ENCODE measurements around the gene C2orf76.
"Not testable (repeated sequence)": the region's sequence is repeated elsewhere in the genome, so short reads cannot be mapped to it uniquely, and the experiment has no call there.

Gene C2orf76

DNA sequence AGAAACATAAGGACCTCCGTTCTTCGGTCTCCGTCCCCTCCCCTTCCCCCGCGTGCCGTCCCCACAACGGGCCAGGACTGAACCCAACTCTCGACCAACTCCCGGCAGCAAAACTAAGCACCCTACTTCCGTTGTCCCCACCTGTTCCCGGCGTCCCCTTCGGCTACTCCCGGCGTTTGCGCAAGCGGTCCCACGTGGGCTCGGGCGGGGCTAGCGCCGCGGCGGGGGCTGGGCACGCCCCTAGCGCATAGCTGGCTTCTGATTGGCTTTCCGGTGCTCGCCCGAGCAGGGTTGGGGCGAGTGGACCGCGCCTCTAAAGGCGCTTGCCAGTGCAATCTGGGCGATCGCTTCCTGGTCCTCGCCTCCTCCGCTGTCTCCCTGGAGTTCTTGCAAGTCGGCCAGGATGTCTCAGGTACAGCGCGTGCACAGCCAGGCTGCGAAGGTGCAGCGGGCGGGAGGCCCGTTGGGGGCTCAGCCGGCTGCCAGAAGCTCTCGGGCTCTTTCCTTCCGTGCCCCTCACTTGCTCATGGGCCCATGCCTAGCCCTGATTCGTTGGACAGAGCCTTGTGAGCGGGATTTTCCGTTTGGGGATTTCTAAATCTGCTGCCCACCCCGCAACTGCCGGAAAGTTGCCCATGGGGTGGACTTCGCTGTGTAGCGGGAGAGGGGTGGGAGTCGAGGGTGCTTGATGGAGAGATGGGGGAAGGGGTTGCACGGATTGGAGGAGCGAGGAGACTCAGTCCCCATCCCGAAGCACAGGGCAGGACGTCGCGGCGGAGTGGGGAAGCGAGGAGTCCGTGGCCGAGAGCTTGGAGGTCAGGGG, at the start of gene C2orf76, which contains the start of gene DBI:
TSS of gene C2orf76 (minus strand) at position 186 of the 823 bp plus-strand sequence. CDS start 26,875 bp downstream, outside the sequence.
TSS of gene DBI (plus strand) at position 329 of the 823 bp plus-strand sequence. CDS start at position 404, 75 bp downstream.
- DNase-seq (ENCODE audit: low spot score), result peak; percentile 96

DNA sequence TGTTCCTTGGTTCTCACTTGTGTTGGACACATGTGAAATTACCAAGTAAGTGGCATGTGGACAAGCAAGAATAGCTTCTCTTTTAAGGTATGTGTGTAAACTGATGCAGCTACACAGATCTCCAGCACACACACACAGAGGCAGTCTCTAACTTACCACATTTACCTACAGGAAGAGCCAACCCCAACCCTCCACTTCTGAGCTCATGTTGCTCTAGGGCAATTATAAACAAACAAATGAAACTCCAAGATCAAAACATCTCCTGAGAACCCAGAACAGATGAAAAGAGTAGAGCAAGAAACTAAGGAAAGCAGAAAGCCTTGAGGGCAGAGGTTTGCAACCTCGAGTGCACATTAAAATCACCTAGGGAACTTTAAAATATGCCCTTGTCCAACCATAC, 49.0 kb upstream of the C2orf76 start:
- DNase-seq (ENCODE audit: low spot score), result no peak

- no peak for DNase-seq (ENCODE audit: low spot score)
These were observed 48.3 kb upstream of the C2orf76 start for GRCh38 chr2:119414894-119415293.

DNA sequence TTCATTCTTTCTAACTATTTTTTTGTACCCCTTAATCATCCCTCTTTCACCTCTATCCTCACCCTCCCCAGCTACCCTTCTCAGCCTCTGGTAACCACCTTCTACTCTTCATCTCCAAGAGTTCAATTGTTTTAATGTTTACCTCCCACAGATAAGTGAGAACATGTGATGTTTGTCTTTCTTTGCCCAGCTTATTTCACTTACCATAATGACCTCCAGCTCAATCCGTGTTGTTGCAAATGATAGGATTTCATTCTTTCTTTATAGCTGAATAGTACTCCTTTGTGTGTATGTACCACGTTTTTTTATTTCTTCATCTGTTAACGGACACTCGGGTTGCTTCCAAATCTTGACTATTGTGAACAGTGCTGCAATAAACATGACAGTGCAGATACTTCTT, 42.9 kb upstream of the C2orf76 start:
- DNase-seq (ENCODE audit: low spot score), result no peak

DNA sequence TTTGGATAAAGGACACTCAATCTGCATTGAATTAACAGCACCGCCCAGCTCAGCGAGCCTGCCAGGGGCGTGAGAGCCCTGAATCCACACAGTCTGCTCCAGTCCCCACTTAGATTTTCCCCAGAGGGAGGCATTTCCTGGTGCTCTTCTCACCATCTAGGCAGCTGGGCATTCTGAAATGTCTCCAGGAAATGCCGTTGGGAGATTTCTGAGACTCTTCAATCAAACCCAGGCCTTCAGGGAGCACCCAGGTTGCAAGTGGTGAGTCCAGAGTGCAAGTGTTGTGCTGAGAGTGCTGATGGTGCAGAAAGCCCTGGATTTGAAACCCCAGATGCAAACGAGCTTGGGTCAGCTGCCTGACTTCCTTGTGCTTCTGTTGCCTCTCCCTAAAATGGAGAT, 41.6 kb upstream of the C2orf76 start:
- DNase-seq (ENCODE audit: low spot score), result no peak

DNA sequence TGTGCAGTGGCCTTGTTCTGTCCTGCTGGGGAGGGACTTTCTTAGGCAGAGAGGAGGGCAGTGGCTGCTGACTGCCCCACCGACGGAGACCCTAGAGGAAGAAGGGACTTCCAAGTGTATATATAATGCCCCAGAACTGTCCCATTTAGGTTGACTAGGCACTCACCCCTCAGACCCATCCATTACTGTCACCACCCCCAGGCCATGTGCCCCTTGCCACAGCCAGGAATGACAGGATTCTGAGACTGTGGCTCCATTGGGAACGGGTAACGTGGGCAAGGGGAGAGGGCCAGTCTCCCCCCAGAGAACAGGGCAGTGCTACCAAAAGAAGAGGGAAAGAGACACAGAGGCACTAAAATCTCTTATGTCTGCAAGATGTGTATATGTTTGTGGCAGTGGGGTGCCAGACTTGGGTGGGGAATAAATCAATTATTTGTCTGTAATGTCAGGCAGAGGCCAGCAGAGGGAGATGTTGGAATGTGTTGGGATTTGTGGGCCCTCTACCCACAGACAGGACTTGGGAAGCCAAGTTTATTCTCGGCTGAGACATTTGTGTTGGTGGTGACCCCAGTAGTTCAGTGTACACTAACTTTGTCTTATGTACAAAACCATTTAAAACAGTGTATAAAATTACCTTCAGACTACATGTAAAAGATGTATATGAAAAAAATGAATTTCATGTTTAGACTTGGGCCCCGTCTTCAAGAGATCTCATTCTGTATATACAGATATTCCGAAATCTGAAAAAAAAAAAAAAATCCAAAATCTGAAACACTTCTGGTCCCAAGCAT, 41.0 kb upstream of the C2orf76 start:
- peak; percentile 67 for DNase-seq (ENCODE audit: low spot score)

DNA sequence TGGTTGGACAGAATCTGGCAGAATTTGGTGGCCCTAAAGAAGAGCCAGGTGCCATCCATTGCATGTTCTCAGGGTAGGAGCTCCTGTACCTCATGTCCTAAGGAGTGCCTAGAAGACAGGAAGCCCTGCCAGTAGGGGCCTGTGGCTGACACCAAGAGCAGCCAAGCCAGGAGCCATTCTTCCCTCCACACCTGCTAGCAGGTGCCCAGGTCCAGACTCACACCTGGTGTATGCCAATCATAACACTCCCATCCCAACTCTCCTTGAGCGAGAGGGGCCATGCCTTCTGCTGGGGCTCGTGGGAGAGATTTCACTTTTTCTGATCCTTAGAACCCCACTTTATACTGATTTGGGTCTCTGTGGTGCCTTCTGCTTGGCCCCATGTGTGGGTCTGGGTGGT, 38.5 kb upstream of the C2orf76 start:
- DNase-seq (ENCODE audit: low spot score), result no peak

DNA sequence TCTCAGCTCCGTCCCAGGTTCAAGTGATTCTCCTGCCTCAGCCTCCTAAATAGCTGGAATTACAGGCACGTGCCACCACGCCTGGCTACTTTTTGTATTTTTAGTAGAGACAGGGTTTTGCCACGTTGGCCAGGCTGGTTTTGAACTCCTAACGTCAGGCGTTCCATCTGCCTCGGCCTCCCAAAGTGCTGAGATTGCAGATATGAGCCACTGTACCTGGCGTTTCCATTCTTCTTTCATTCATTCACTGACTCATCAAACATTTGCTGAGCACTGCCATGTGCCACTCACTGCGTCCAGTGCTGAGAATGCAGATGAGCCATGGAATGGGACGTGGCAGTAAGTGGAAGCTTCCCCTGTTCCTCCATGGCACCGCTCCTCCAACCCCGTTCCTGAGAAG, 37.0 kb upstream of the C2orf76 start:
- DNase-seq (ENCODE audit: low spot score), result not testable (repeated sequence)

DNA sequence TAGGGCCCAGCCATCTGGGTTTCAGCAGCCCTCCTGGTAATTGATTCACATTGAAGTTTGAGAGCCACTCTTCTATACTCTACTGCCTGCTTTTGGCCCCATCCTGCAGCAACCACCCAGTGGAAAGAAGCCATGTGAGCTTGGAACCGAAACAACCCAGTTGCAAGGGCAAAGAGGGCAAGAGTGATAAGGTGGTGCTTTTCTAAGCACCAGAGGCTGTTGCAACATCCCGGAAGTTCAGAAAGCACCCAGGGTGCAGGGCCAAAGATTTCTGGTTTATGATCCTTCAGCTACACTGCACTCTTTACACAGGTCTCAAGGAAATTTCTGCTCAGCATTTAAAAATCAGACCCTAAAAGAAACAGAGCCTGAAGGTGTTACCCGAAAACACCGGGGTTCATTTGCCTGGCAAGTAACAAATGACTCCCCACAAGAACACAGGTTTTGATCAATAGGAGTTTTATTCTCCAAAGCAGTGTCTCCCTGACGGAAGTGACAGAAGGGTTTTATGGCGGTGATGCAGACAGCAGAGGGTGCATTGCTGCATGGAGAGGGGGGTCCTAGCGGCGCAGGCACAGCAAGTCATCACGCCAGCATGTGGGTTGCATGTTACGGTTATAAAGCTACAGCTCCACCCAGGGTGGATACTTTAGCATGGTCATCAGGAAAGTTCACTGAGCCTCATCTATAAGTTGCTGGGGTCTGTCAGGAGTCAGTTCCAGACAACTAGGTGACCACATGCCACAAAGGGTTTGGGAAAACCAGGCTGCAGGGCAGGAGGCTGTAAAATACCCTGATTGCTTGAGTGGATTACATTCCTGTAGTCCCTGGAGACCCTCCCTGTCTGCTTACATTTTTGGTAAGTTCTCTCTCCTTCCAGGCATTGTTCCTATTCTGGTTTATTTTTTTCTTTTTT, 36.3 kb upstream of the C2orf76 start:
- DNase-seq (ENCODE audit: low spot score), result no peak

- no peak for DNase-seq (ENCODE audit: low spot score)
These were observed 35.5 kb upstream of the C2orf76 start for GRCh38 chr2:119402106-119402505.

DNA sequence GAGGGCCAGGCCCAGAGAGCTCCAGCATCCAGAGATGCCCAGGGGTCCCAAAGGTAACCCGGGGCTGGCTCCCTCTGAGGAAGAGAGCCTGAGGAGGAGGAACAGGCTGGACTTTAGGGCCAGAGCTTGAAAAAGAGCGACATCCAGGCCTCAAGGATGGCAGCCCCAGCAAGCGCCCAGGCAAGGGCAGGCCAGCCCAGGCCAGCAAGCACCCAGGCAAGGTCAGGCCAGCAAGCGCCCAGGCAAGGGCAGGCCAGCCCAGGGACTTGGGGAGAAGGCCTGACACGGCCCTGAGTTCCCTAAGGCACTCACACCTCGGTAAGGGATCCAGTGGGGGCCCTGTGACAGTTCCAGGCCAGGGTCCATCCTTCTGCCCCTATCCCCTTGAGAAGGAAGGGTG, 30.6 kb upstream of the C2orf76 start:
- no peak for DNase-seq (ENCODE audit: low spot score)

GRCh38 chr2:119393971-119394748, 27.5 kb upstream of the C2orf76 start:
- no peak for DNase-seq (ENCODE audit: low spot score)

DNA sequence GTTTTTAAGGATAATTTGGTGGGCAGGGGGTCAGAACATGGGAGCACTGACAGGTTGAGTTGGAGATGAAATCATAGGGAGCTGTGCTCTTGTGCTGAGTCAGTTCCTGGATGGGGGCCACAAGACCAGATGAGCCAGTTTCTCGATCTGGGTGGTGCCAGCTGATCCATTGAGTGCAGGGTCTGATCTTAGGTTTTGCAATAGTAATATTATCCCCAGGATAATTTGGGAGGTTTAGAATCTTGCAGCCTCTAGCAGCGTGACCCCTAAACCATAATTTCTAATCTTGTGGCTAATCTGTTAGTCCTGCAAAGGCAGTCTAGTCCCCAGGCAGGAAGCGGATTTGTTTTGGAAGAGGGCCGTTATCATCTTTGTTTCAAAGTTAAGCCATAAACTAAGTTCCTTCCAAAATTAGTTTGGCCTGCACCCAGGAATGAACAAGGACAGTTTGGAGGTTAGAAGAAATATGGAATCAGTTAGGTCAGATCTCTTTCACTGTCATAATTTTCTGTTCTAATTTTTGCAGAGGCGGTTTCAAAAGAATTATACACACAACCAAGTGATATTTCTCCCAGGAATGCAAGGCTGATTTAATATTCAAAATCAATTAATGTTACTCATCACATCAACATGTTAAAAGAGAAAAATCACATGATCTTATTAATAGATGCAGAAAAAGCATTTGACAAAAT, 23.1 kb upstream of the C2orf76 start:
- DNase-seq (ENCODE audit: low spot score), result no peak

- no peak for DNase-seq (ENCODE audit: low spot score)
These were observed 20.9 kb upstream of the C2orf76 start for GRCh38 chr2:119387381-119388129.

DNA sequence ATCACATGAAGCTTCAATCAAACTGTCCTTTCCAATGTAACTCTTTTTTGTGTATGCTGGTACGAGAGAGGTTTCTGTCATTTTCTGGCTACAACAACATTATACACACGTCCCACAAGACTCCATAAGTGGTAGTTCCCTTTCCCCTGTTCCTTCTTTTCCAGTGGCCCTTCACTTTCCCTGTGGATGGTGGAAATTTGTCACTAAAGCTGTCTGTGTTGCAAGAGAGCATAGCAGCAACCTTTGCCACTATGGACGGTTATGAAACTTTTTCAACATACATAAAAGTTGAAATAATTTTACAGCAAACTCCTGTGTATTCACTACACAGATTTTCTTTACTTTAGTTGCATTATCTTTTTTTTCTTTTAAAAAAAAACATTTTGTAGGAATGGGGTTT, 18.8 kb upstream of the C2orf76 start:
- DNase-seq (ENCODE audit: low spot score), result no peak

- DNase-seq (ENCODE audit: low spot score), result no peak
These were observed 18.3 kb upstream of the C2orf76 start for GRCh38 chr2:119384971-119385370.

GRCh38 chr2:119383410-119384140, 16.9 kb upstream of the C2orf76 start:
- no peak for DNase-seq (ENCODE audit: low spot score)

GRCh38 chr2:119378566-119378965, 11.9 kb upstream of the C2orf76 start:
- DNase-seq (ENCODE audit: low spot score), result no peak

- no peak for DNase-seq (ENCODE audit: low spot score)
These were observed 11.3 kb upstream of the C2orf76 start for GRCh38 chr2:119377993-119378345.

Data from ecto neural progenitor cell (in vitro differentiated cells).